ENCODE results near the gene OR2D2.

OR2D2 gene

DNA sequence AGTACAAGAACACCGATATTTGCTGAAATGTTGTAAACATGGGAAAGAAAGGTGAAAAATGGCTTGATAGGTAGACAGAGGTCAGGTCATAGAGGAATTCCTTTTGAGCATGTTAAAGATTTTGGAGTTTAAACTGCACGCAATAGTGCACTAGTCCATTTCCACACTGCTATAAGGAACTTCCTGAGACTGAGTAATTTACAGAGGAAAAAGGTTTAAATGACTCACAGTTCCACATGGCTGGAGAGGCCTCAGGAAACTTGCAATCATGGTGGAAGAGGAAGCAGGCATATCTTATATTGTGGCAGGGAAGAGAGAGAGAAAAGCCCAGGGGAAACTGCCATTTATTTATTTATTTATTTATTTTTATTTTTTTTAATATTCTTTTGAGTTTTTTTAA is 41.8 kb downstream of the OR2D2 start:
- no peaks in the 10 kb centered on the region for H3K36me3 ChIP-seq (ENCODE audit: control insufficient read depth in 2 of 2, insufficient read depth in 1 of 2, low read length in 2 of 2)
- POLR2A ChIA-PET, result no interaction called here
- H3K27ac ChIP-seq (ENCODE audit: extremely low read depth, low read depth, low read length), result no peak overlapping the region
- no peaks in the 10 kb centered on the region for H3K9me3 ChIP-seq (ENCODE audit: control insufficient read depth, insufficient read depth, low read depth, low read length)
- CTCF ChIA-PET, result no interaction called here
- H3K4me1 ChIP-seq (ENCODE audit: control insufficient read depth, insufficient read depth, low read length), result no peaks in the 10 kb centered on the region
- no peak overlapping the region for H3K4me3 ChIP-seq (ENCODE audit: low read depth, low read length)
- no peak for TF ChIP-seq REST (tag by site-specific recombination; IDR thresholded peaks at IDR 0.05)
- TF ChIP-seq ZFP41 (tag by site-specific recombination; IDR thresholded peaks at IDR 0.05; ENCODE audit: borderline replicate concordance), result no peak
- TF ChIP-seq ZNF138 (tag by site-specific recombination; IDR thresholded peaks at IDR 0.05; ENCODE audit: borderline replicate concordance), result no peak
- no peak for TF ChIP-seq ZNF639 (tag by site-specific recombination; IDR thresholded peaks at IDR 0.05)

GRCh38 chr11:6845383-6845782 is 46.9 kb downstream of the OR2D2 start, which contains the start of gene OR10A5:
Gene OR10A5, plus strand, starts transcription at chr11:6845683. Its CDS starts 0 bp downstream, at chr11:6845683.
- ChIA-PET CTCF (no interaction called here), POLR2A (no interaction called here)
- TF ChIP-seq GFI1B (tag by site-specific recombination; IDR thresholded peaks at IDR 0.05) (no peak), ZNF792 (tag by site-specific recombination; IDR thresholded peaks at IDR 0.05) (no peak), ZNF596 (tag by site-specific recombination; IDR thresholded peaks at IDR 0.05) (no peak), MEIS1 (CRISPR knock-in tag; IDR thresholded peaks at IDR 0.05; ENCODE audit: borderline replicate concordance) (no peak), ZNF10 (tag by site-specific recombination; IDR thresholded peaks at IDR 0.05) (no peak), ZNF19 (tag by site-specific recombination; IDR thresholded peaks at IDR 0.05; ENCODE audit: low read depth) (no peak), EGR2 (tag by site-specific recombination; IDR thresholded peaks at IDR 0.05; ENCODE audit: low read depth) (no peak), ZNF529 (tag by site-specific recombination; IDR thresholded peaks at IDR 0.05; ENCODE audit: insufficient replicate concordance) (no peak), ZNF16 (tag by site-specific recombination; IDR thresholded peaks at IDR 0.05; ENCODE audit: low read depth) (no peak), ZNF843 (tag by site-specific recombination; IDR thresholded peaks at IDR 0.05) (no peak), ZXDB (tag by site-specific recombination; IDR thresholded peaks at IDR 0.05) (no peak), ZNF148 (tag by site-specific recombination; IDR thresholded peaks at IDR 0.05; ENCODE audit: borderline replicate concordance) (no peak)
- TF ChIP-seq, protein P1, sequence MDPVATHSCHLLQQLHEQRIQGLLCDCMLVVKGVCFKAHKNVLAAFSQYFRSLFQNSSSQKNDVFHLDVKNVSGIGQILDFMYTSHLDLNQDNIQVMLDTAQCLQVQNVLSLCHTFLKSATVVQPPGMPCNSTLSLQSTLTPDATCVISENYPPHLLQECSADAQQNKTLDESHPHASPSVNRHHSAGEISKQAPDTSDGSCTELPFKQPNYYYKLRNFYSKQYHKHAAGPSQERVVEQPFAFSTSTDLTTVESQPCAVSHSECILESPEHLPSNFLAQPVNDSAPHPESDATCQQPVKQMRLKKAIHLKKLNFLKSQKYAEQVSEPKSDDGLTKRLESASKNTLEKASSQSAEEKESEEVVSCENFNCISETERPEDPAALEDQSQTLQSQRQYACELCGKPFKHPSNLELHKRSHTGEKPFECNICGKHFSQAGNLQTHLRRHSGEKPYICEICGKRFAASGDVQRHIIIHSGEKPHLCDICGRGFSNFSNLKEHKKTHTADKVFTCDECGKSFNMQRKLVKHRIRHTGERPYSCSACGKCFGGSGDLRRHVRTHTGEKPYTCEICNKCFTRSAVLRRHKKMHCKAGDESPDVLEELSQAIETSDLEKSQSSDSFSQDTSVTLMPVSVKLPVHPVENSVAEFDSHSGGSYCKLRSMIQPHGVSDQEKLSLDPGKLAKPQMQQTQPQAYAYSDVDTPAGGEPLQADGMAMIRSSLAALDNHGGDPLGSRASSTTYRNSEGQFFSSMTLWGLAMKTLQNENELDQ (tag by site-specific recombination; IDR thresholded peaks at IDR 0.05; ENCODE audit: low read depth), result no peak
- no peaks in the 10 kb centered on the region for H3K36me3 ChIP-seq (ENCODE audit: control insufficient read depth in 2 of 2, insufficient read depth in 1 of 2, low read length in 2 of 2)
- H3K9me3 ChIP-seq (ENCODE audit: control insufficient read depth, insufficient read depth, low read depth, low read length), result no peaks in the 10 kb centered on the region
- H3K27ac ChIP-seq (ENCODE audit: extremely low read depth, low read depth, low read length), result no peak within 1 kb of the TSS
- H3K4me1 ChIP-seq (ENCODE audit: control insufficient read depth, insufficient read depth, low read length), result no peaks in the 10 kb centered on the region
- no peak within 1 kb of the TSS for H3K4me3 ChIP-seq (ENCODE audit: low read depth, low read length)
